GM19328 (cell line): ENCODE results near the gene SLC12A5.
A peak's percentile ranks its signal among the peaks of the same experiment; 100 is the strongest.

ENCODE experiments used
- ATAC-seq: cut with Tn5 transposase; IDR thresholded peaks from one replicate; pipeline ENCODE4 v1.9.1; 2021; ENCODE audit warnings: mild to moderate bottlenecking, moderate library complexity; ENCODE audit not compliant: unreplicated experiment

The SLC12A5 gene

GRCh38 chr20:46101957-46102356 lies 72.9 kb downstream of the SLC12A5 start:
- no peak for ATAC-seq

- no peak for ATAC-seq
Observed at GRCh38 chr20:46102940-46103339, 73.9 kb downstream of the SLC12A5 start.

GRCh38 chr20:46104262-46104661 lies 75.2 kb downstream of the SLC12A5 start:
- ATAC-seq = no peak

- no peak for ATAC-seq
Observed at GRCh38 chr20:46107061-46107460, 78.0 kb downstream of the SLC12A5 start.

GRCh38 chr20:46108435-46108841 lies 79.4 kb downstream of the SLC12A5 start:
- ATAC-seq = peak; percentile 81

GRCh38 chr20:46108976-46109375 lies 80.0 kb downstream of the SLC12A5 start:
- ATAC-seq = no peak
